SK-N-MC (cell line): ENCODE measurements around the gene RIBC2.
A peak's percentile ranks its signal among the peaks of the same experiment; 100 is the strongest.
"Not testable (repeated sequence)": the region's sequence is repeated elsewhere in the genome, so short reads cannot be mapped to it uniquely, and the experiment has no call there.

Experiments used
- DNase-seq: peaks from one replicate; pipeline ENCODE4 v3.0.0-alpha.2; 2011; ENCODE audit warnings: low read depth, low spot score
- H3K27ac ChIP-seq: fragments of 200-600 bp; sonication (generic); 2 replicates; pipeline ENCODE4 v1.5.1; 2016; ENCODE audit warnings: mixed run types
- H3K36me3 ChIP-seq: fragments of 200-600 bp; sonication (generic); 2 replicates; pipeline ENCODE4 v1.6.1; 2017; ENCODE audit warnings: antibody characterized with exemption, low read length, mixed read lengths; ENCODE audit not compliant: insufficient read depth
- H3K4me3 ChIP-seq: fragments of 200-600 bp; sonication (generic); 2 replicates; pipeline ENCODE4 v1.5.1; 2016
- H3K9ac ChIP-seq: fragments of 200-600 bp; sonication (generic); 2 replicates; pipeline ENCODE4 v1.8.0; 2017; ENCODE audit warnings: mixed run types, mixed read lengths; ENCODE audit not compliant: insufficient read length
- H3K9me3 ChIP-seq: fragments of 200-600 bp; sonication (generic); 2 replicates; pipeline ENCODE4 v1.6.1; 2017; ENCODE audit warnings: low read depth, mild to moderate bottlenecking, antibody characterized with exemption, low read length, moderate library complexity, mixed read lengths
- EZH2 ChIP-seq: fragments of 200-600 bp; sonication (generic); IDR thresholded peaks from one replicate; pipeline ENCODE4 v1.6.1; 2017; ENCODE audit warnings: antibody characterized with exemption
- FOXP2 ChIP-seq: optimal IDR thresholded peaks from 2 replicates; pipeline ENCODE3; 2011; ENCODE audit warnings: mild to moderate bottlenecking, moderate library complexity; ENCODE audit not compliant: insufficient read depth; ENCODE audit errors: extremely low read length, control extremely low read depth
- POLR2AphosphoS5 ChIP-seq: IDR thresholded peaks from 2 replicates; pipeline ENCODE4 v1.6.1; 2012; ENCODE audit warnings: mild to moderate bottlenecking, low read depth, low read length, borderline replicate concordance

RIBC2 gene

GRCh38 chr22:45458532-45458931, 45.0 kb downstream of the RIBC2 start:
- Histone ChIP-seq H3K9ac (no peak overlapping the region), H3K36me3 (no peaks in the 10 kb centered on the region), H3K4me3 (no peak overlapping the region), H3K9me3 (no peaks in the 10 kb centered on the region), H3K27ac (no peak overlapping the region)
- TF ChIP-seq EZH2 (no peak), POLR2AphosphoS5 (no peak), FOXP2 (no peak)
- DNase-seq: no peak

DNA sequence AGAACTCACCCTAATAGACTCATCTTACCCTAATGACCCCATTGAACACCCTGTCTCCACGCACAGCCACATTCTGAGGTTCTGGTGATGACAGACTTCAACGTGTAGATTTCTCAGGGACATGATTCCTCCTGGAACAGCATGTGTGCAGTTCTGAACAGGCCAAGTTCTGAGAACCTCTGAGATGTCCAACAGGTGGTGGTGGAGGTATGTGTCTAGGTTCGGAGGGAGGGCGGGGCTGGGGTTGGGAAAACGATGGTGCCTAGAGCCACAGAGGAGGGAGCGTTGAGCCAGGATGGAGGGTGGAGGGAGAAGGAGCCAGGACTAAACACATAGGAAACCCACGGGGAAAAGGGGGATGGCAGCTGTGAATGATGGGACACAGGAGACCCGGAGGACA, 45.7 kb downstream of the RIBC2 start:
- Histone ChIP-seq H3K9ac (no peak overlapping the region), H3K27ac (no peak overlapping the region), H3K4me3 (no peak overlapping the region), H3K9me3 (no peaks in the 10 kb centered on the region), H3K36me3 (no peaks in the 10 kb centered on the region)
- no peak for TF ChIP-seq FOXP2
- no peak for TF ChIP-seq EZH2
- TF ChIP-seq POLR2AphosphoS5: no peak
- DNase-seq: no peak

DNA sequence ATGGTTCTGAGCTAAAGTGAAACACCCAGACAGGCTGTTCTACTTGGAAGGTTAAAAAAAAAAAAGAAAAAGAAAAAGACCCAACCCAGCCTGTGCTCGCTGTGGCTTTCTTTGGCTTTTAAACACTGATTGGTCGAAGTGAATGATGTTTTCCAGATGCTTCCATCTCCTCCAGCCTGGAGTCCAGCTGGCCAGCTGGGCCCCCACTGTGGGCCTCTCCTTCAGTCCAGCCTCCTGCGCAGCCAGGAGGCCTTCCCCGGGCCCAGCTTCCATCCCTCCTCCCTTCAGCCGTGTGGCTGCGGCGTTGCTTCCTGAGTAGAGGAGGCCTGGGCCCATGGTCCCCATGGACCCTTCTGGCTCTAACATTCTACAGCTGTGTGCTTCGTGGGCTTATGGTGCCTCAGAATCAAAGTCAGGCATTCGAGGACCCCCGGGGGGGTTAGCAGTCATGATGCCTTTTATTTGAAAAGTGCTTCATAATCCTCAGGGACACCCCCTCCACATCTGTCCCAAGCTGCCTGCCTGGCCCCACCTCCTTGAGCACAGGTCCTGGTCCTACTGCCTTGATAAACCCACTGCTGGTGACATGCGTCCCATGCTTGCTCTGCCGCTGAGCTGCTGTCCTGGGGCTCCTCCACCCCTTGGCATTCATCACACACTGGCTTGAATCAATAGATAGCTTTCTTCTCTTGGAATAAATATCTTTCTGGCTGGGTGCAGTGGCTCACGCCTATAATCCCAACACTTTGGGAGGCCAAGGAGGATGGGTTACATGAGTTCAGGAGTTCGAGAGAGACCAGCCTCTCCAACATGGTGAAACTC, 47.0 kb downstream of the RIBC2 start:
- no peak overlapping the region for H3K27ac ChIP-seq
- no peak overlapping the region for H3K9ac ChIP-seq
- no peaks in the 10 kb centered on the region for H3K9me3 ChIP-seq
- no peak for DNase-seq
- H3K36me3 ChIP-seq: no peaks in the 10 kb centered on the region
- no peak for TF ChIP-seq POLR2AphosphoS5
- no peak for TF ChIP-seq EZH2
- no peak for TF ChIP-seq FOXP2
- H3K4me3 ChIP-seq: no peak overlapping the region

DNA sequence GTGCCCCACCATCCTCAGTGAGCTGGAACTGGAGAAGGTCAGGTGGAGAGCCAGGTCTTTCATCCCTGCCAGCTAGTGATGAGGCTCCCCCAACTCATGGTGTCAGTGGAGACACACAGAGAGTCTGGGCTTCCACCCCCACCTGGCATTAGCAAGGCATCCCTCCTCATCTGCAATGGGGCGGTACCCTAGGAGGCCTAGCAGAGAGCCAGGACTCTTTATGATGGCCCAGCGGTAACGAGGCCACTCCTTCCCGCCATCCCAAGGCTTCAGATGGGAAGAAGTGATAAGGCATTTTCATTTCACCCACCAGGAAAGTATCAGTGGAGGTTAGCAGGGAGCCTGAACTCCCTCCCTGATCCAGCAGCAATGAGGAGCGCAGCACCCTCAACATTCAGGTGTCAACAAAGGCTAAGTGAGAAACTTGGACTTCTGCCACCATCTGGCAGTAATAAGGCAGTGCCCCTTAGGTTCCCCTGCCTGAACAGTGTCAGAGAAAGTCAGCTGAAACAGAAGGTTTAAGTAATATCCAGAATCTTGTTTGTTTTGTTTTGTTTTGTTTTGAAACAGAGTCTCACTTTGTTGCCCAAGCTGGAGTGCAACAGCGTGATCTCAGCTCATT, 48.7 kb downstream of the RIBC2 start:
- DNase-seq: no peak
- TF ChIP-seq POLR2AphosphoS5: no peak
- TF ChIP-seq EZH2: no peak
- TF ChIP-seq FOXP2: no peak

DNA sequence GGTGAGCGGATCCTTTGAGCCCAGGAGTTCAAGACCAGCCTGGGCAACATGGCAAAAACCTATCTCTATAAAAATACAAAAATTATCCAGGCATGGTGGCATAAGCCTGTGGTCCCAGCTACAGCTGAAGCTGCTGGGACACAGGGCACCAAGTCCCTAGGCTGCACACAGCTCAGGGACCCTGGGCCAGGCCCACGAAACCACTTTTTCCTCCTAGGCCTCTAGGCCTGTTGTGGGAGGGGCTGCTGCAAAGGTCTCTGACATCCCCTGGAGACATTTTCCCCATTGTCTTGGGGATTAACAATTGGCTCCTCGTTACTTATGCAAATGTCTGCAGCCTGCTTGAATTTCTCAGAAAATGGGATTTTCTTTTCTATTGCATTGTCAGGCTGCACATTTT, 50.2 kb downstream of the RIBC2 start:
- H3K9me3 ChIP-seq, DNase-seq, H3K4me3 ChIP-seq, H3K9ac ChIP-seq, H3K27ac ChIP-seq, H3K36me3 ChIP-seq: not testable (repeated sequence)

More for the DNA sequence above, 48.7 kb downstream of the RIBC2 start:
- no peaks in the 10 kb centered on the region for H3K9me3 ChIP-seq
- no peak overlapping the region for H3K4me3 ChIP-seq
- H3K9ac ChIP-seq: no peak overlapping the region
- no peaks in the 10 kb centered on the region for H3K36me3 ChIP-seq
- H3K27ac ChIP-seq: no peak overlapping the region

DNA sequence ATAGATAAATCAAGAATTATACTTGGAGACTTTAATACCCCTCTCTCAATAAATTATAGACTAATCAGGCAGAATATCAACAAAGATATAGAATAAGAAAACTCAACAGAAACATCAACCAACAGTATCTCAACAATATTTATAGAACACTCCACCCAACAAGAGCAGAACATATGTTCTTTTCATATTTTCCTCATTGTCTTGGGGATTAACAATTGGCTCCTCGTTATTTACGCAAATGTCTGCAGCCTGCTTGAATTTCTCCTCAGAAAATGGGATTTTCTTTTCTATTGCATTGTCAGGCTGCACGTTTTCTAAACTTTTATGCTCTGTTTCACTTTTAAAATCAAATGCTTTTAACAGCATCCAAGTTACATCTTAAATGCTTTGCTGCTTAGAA, 52.1 kb downstream of the RIBC2 start:
- Histone ChIP-seq H3K9ac (no peak overlapping the region), H3K36me3 (no peaks in the 10 kb centered on the region), H3K4me3 (no peak overlapping the region), H3K27ac (no peak overlapping the region), H3K9me3 (no peaks in the 10 kb centered on the region)
- DNase-seq: no peak
- TF ChIP-seq POLR2AphosphoS5 (no peak), FOXP2 (no peak), EZH2 (no peak)

GRCh38 chr22:45468872-45469271, 55.4 kb downstream of the RIBC2 start:
- DNase-seq: no peak
- TF ChIP-seq FOXP2: no peak
- H3K36me3 ChIP-seq: no peaks in the 10 kb centered on the region
- H3K4me3 ChIP-seq: no peak overlapping the region
- H3K9ac ChIP-seq: no peak overlapping the region
- no peaks in the 10 kb centered on the region for H3K9me3 ChIP-seq
- H3K27ac ChIP-seq: peak overlapping the region; percentile 64

GRCh38 chr22:45469281-45470073, 56.0 kb downstream of the RIBC2 start:
- no peak for TF ChIP-seq FOXP2
- no peak for TF ChIP-seq EZH2
- no peak for TF ChIP-seq POLR2AphosphoS5
- Histone ChIP-seq H3K4me3 (no peak overlapping the region), H3K9ac (peak overlapping the region; percentile 29), H3K9me3 (no peaks in the 10 kb centered on the region), H3K36me3 (no peaks in the 10 kb centered on the region), H3K27ac (peak overlapping the region; percentile 64)
- DNase-seq: no peak
